HepG2 (cell line): Measurements from ENCODE around the gene CD300LF. TPM values are rescaled to one million over a fixed set of nuclear protein-coding genes. Genes with fewer than 3 reads are reported as not detected.
A peak's percentile ranks its signal among the peaks of the same experiment; 100 is the strongest.

Experiments
- CC2D1A ChIP-seq: sonication (generic); formaldehyde crosslinking; IDR thresholded peaks from 2 replicates; pipeline ENCODE4 v1.8.1; 2023; ENCODE audit warnings: mild to moderate bottlenecking, missing genetic modification reagents
- CREB3 ChIP-seq: sonication (generic); formaldehyde crosslinking; IDR thresholded peaks from 2 replicates; pipeline ENCODE4 v1.5.0; 2020; ENCODE audit warnings: missing genetic modification reagents
- FOXP4 ChIP-seq: sonication (generic); formaldehyde crosslinking; IDR thresholded peaks from 2 replicates; pipeline ENCODE4 v1.4.0; 2020; ENCODE audit warnings: missing genetic modification reagents
- JUND ChIP-seq: sonication (generic); formaldehyde crosslinking; IDR thresholded peaks from 2 replicates; pipeline ENCODE4 v1.8.0; 2022; ENCODE audit warnings: mild to moderate bottlenecking, missing genetic modification reagents
- MBD4 ChIP-seq: IDR thresholded peaks from 2 replicates; pipeline ENCODE4 v1.6.1; 2012; ENCODE audit warnings: low read length, inconsistent platforms, borderline replicate concordance
- MIER3 ChIP-seq: IDR thresholded peaks from 2 replicates; pipeline ENCODE4 v1.6.1; 2016; ENCODE audit warnings: missing compliant biosample characterization, borderline replicate concordance
- MIXL1 ChIP-seq: IDR thresholded peaks from 2 replicates; pipeline ENCODE4 v1.6.1; 2016
- MTA3 ChIP-seq: sonication (generic); formaldehyde crosslinking; IDR thresholded peaks from 2 replicates; pipeline ENCODE4 v1.4.0; 2020; ENCODE audit warnings: missing genetic modification reagents
- NR0B2 ChIP-seq: sonication (generic); formaldehyde crosslinking; IDR thresholded peaks from 2 replicates; pipeline ENCODE4 v1.4.0; 2020; ENCODE audit warnings: mild to moderate bottlenecking, missing genetic modification reagents
- NR2F6 ChIP-seq, 2 experiments: IDR thresholded peaks; 2 replicates each; pipeline ENCODE4 v1.6.1; 2016; ENCODE audit warnings: antibody characterized with exemption in 1 of 2, mild to moderate bottlenecking in 1 of 2
- PAF1 ChIP-seq: IDR thresholded peaks from 2 replicates; pipeline ENCODE4 v1.6.1; 2016; ENCODE audit warnings: missing genetic modification reagents, missing compliant biosample characterization
- SNRNP70 ChIP-seq: fragments of 200-400 bp; formaldehyde crosslinking; IDR thresholded peaks from 2 replicates; pipeline ENCODE4 v1.6.1; 2017; ENCODE audit warnings: mild to moderate bottlenecking, low read depth, low read length, moderate library complexity
- SP4 ChIP-seq: sonication (generic); formaldehyde crosslinking; IDR thresholded peaks from 2 replicates; pipeline ENCODE4 v1.8.1; 2023; ENCODE audit warnings: mild to moderate bottlenecking, missing genetic modification reagents
- XBP1 ChIP-seq: sonication (generic); formaldehyde crosslinking; IDR thresholded peaks from 2 replicates; pipeline ENCODE4 v1.5.0; 2020; ENCODE audit warnings: missing genetic modification reagents
- YY1 ChIP-seq: IDR thresholded peaks from 2 replicates; pipeline ENCODE4 v1.6.1; 2011; ENCODE audit warnings: low read length, low read depth, moderate library complexity, mild to moderate bottlenecking; ENCODE audit not compliant: insufficient read depth, insufficient replicate concordance
- ZBTB26 ChIP-seq: IDR thresholded peaks from 2 replicates; pipeline ENCODE4 v1.6.1; 2016; ENCODE audit warnings: missing compliant biosample characterization, missing genetic modification reagents, borderline replicate concordance
- ZNF101 ChIP-seq: sonication (generic); formaldehyde crosslinking; IDR thresholded peaks from 2 replicates; pipeline ENCODE4 v1.4.0; 2020; ENCODE audit warnings: mild to moderate bottlenecking, low read depth, missing genetic modification reagents, borderline replicate concordance
- ZNF232 ChIP-seq: sonication (generic); formaldehyde crosslinking; IDR thresholded peaks from 2 replicates; pipeline ENCODE4 v1.4.0; 2020; ENCODE audit warnings: missing genetic modification reagents, borderline replicate concordance
- ZNF501 ChIP-seq: sonication (generic); formaldehyde crosslinking; IDR thresholded peaks from 2 replicates; pipeline ENCODE4 v1.5.1; 2020; ENCODE audit warnings: mild to moderate bottlenecking, moderate library complexity, missing genetic modification reagents
- ZNF598 ChIP-seq: sonication (generic); formaldehyde crosslinking; IDR thresholded peaks from 2 replicates; pipeline ENCODE4 v1.5.1; 2020; ENCODE audit warnings: mild to moderate bottlenecking, missing genetic modification reagents, borderline replicate concordance
- polyA plus RNA-seq, 8 experiments: library from polyadenylated mRNA; depleted of rRNA in 3 of 8; stranded (reverse) in 7 of 8; unstranded in 1 of 8; fragments of >200 nt; fragmentation: Illumina TruSeq in 4 of 8; extraction: Trizol in 4 of 8; gene quantifications; 2 replicates each; pipeline versions ENCODE4 v1.2.1 to v1.2.3, GENCODE V29; 2011 to 2016; ENCODE audit warnings: low read depth in 4 of 8, missing spikeins in 1 of 8, mixed read lengths in 1 of 8; ENCODE audit not compliant: insufficient read depth in 1 of 8
- total RNA-seq, 5 experiments: library from RNA; depleted of rRNA; stranded (reverse); fragments of >200 nt; fragmentation: Illumina TruSeq; extraction: Trizol; gene quantifications; 2 replicates each; pipeline ENCODE4 v1.2.3, GENCODE V29; 2016; ENCODE audit warnings: low read depth in 1 of 5

The CD300LF gene
- total and polyA plus RNA-seq, 2 of the 13 experiments (the other 11 are each of a cell fraction or from before 2014, with no cell fraction given) = not detected

GRCh38 chr17:74757931-74758847 is 45.5 kb upstream of the CD300LF start (continued):
- TF ChIP-seq MIXL1 (CRISPR knock-in tag) (no peak), ZNF598 (no peak), NR2F6 (IDR thresholded peaks at IDR 0.05) (no peak), NR2F6 (CRISPR knock-in tag; IDR thresholded peaks at IDR 0.05) (0 out of 2 replicates have a peak, but pooled peaks have one; percentile 2), SNRNP70 (no peak), MTA3 (CRISPR knock-in tag) (no peak), JUND (CRISPR knock-in tag) (no peak), SP4 (CRISPR knock-in tag) (no peak), MBD4 (no peak), ZBTB26 (no peak), ZNF101 (CRISPR knock-in tag) (no peak), FOXP4 (no peak), YY1 (no peak), XBP1 (no peak), MIER3 (CRISPR knock-in tag) (no peak), ZNF501 (CRISPR knock-in tag) (no peak), CC2D1A (CRISPR knock-in tag) (no peak), CREB3 (CRISPR knock-in tag) (no peak), PAF1 (0 out of 2 replicates have a peak, but pooled peaks have one; percentile 30), ZNF232 (CRISPR knock-in tag) (no peak), NR0B2 (CRISPR knock-in tag) (no peak)
- TF ChIP-seq, all 625 proteins: peak for 45
